ENCODE results near the gene OR52W1. TPM values are rescaled to one million over a fixed set of nuclear protein-coding genes. Genes with fewer than 3 reads are reported as not detected.
A peak's percentile ranks its signal among the peaks of the same experiment; 100 is the strongest.

OR52W1 gene, protein sequence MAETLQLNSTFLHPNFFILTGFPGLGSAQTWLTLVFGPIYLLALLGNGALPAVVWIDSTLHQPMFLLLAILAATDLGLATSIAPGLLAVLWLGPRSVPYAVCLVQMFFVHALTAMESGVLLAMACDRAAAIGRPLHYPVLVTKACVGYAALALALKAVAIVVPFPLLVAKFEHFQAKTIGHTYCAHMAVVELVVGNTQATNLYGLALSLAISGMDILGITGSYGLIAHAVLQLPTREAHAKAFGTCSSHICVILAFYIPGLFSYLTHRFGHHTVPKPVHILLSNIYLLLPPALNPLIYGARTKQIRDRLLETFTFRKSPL
- polyA plus RNA-seq (2011; rRNA removed) = not detected in 2 replicates
- polyA minus RNA-seq (2011; rRNA and poly(A)+ RNA removed) = not detected in 2 replicates

DNA sequence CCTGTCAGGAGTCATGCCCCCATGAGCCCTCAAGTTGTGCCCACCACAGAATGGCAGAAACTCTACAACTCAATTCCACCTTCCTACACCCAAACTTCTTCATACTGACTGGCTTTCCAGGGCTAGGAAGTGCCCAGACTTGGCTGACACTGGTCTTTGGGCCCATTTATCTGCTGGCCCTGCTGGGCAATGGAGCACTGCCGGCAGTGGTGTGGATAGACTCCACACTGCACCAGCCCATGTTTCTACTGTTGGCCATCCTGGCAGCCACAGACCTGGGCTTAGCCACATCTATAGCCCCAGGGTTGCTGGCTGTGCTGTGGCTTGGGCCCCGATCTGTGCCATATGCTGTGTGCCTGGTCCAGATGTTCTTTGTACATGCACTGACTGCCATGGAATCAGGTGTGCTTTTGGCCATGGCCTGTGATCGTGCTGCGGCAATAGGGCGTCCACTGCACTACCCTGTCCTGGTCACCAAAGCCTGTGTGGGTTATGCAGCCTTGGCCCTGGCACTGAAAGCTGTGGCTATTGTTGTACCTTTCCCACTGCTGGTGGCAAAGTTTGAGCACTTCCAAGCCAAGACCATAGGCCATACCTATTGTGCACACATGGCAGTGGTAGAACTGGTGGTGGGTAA, at the start of gene OR52W1:
Gene OR52W1, plus strand, starts transcription at position 51 of the 637 bp plus-strand sequence. Its CDS starts 0 bp downstream, at position 51.
- H3K4me3 ChIP-seq (ENCODE audit: low read depth, low read length) = no peak within 1 kb of the TSS
- TF ChIP-seq CTCF (IDR thresholded peaks at IDR 0.05; ENCODE audit: low read depth, low read length) = no peak
- H3K27ac ChIP-seq (ENCODE audit: low read depth, low read length) = no peak within 1 kb of the TSS
- H3K27me3 ChIP-seq (ENCODE audit: control insufficient read depth, insufficient read depth, low read length) = peaks cover 2% of the 10 kb centered on the region
- POLR2A ChIA-PET = no interaction called here
- CTCF ChIA-PET = no interaction called here
- DNase-seq (ENCODE audit: low read depth, low spot score) = no peak
- H3K9me3 ChIP-seq (ENCODE audit: control insufficient read depth, insufficient read depth, low read length) = no peaks in the 10 kb centered on the region

- H3K27ac ChIP-seq (ENCODE audit: low read depth, low read length) = no peak overlapping the region
- H3K9me3 ChIP-seq (ENCODE audit: control insufficient read depth, insufficient read depth, low read length) = no peaks in the 10 kb centered on the region
- no peak overlapping the region for H3K4me3 ChIP-seq (ENCODE audit: low read depth, low read length)
- H3K27me3 ChIP-seq (ENCODE audit: control insufficient read depth, insufficient read depth, low read length) = no peaks in the 10 kb centered on the region
- no peak for TF ChIP-seq CTCF (IDR thresholded peaks at IDR 0.05; ENCODE audit: low read depth, low read length)
- ChIA-PET CTCF (no interaction called here), POLR2A (no interaction called here)
- no peak for DNase-seq (ENCODE audit: low read depth, low spot score)
Measured at GRCh38 chr11:6151117-6151516, 47.9 kb upstream of the OR52W1 start.

- CTCF ChIA-PET = no interaction called here
- TF ChIP-seq CTCF (IDR thresholded peaks at IDR 0.05; ENCODE audit: low read depth, low read length) = no peak
- Histone ChIP-seq H3K27ac (ENCODE audit: low read depth, low read length) (no peak overlapping the region), H3K9me3 (ENCODE audit: control insufficient read depth, insufficient read depth, low read length) (no peaks in the 10 kb centered on the region), H3K27me3 (ENCODE audit: control insufficient read depth, insufficient read depth, low read length) (no peaks in the 10 kb centered on the region), H3K4me3 (ENCODE audit: low read depth, low read length) (no peak overlapping the region)
- POLR2A ChIA-PET = no interaction called here
- DNase-seq (ENCODE audit: low read depth, low spot score) = no peak
Measured at GRCh38 chr11:6152126-6152525, 46.9 kb upstream of the OR52W1 start.

DNA sequence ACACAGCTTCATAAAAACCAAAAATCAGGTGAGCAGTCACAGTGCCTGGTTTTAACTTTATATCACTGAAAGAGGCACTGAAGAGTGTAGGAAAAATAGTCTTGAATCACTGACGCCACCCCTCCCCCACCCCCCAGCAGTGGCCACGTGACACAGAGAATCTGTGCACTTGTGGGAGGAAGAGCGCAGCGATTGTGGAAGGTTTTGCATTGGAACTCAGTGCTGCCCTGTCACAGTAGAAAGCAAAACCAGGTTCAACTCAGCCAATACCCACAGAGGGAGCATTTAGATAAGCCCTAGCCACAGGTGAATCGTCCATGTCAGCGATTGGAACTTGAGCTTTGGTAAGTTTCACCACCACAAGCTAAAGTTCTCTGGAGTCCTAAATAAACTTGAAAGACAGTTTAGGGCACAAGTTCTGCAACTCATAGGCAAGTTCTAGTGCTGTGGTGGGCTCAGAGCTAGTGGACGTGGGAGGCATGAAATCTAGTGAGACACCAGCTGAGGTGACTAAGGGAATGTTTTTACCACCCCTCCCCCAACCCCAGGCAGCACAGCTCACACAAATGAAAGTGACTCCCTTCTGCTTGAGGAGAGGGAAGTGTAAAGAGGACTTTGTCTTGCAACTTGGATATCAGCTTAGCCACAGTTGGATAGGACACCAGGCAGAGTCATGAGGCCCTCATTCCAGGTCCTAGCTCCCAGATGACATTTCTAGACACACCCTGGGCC, 42.2 kb upstream of the OR52W1 start:
- CTCF ChIA-PET = no interaction called here
- DNase-seq (ENCODE audit: low read depth, low spot score) = no peak
- H3K27me3 ChIP-seq (ENCODE audit: control insufficient read depth, insufficient read depth, low read length) = no peaks in the 10 kb centered on the region
- peak overlapping the region; percentile 11 for H3K27ac ChIP-seq (ENCODE audit: low read depth, low read length)
- no peak for TF ChIP-seq CTCF (IDR thresholded peaks at IDR 0.05; ENCODE audit: low read depth, low read length)
- POLR2A ChIA-PET = no interaction called here
- H3K9me3 ChIP-seq (ENCODE audit: control insufficient read depth, insufficient read depth, low read length) = no peaks in the 10 kb centered on the region
- no peak overlapping the region for H3K4me3 ChIP-seq (ENCODE audit: low read depth, low read length)

GRCh38 chr11:6170226-6170625, 28.8 kb upstream of the OR52W1 start, which contains the start of gene OR52B2:
TSS of gene OR52B2 (minus strand) at chr11:6170326. CDS start at chr11:6170326, 0 bp downstream.
- POLR2A ChIA-PET = no interaction called here
- no peak within 1 kb of the TSS for H3K4me3 ChIP-seq (ENCODE audit: low read depth, low read length)
- DNase-seq (ENCODE audit: low read depth, low spot score) = no peak
- no peak within 1 kb of the TSS for H3K27ac ChIP-seq (ENCODE audit: low read depth, low read length)
- no peaks in the 10 kb centered on the region for H3K9me3 ChIP-seq (ENCODE audit: control insufficient read depth, insufficient read depth, low read length)
- no peaks in the 10 kb centered on the region for H3K27me3 ChIP-seq (ENCODE audit: control insufficient read depth, insufficient read depth, low read length)
- TF ChIP-seq CTCF (IDR thresholded peaks at IDR 0.05; ENCODE audit: low read depth, low read length) = no peak
- CTCF ChIA-PET = interaction anchor here (0.5 kb wide), 1 partner anchor 205 kb away, joined by 8 read pairs; no protein-coding TSS in a partner anchor
